WTC11 (cell line): ENCODE data around the gene ERFL. TPM values are rescaled to one million over a fixed set of nuclear protein-coding genes. Genes with fewer than 3 reads are reported as not detected.

Experiments
- ATAC-seq: fragments of 200-7000 bp; cut with Tn5 transposase; 2 replicates; pipeline ENCODE4 v1.10.0; 2021; ENCODE audit warnings: mild to moderate bottlenecking, moderate library complexity
- CTCF ChIA-PET: fragments of 300-600 bp; sonication (Branson Sonifier 250); formaldehyde crosslinking; loops from one replicate; lab custom pipeline; 2021; ENCODE audit warnings: antibody characterized with exemption; lab: Charles Lee
- POLR2A ChIA-PET: fragments of 350-600 bp; sonication (Branson Sonifier 250); formaldehyde crosslinking; loops from one replicate; lab custom pipeline; 2021; ENCODE audit warnings: antibody characterized with exemption; lab: Charles Lee
- DNase-seq: peaks from one replicate; pipeline ENCODE4 v3.0.0; 2021; ENCODE audit warnings: low spot score
- H3K27ac Mint-ChIP-seq: 2 replicates; pipeline ENCODE4 v1.8.0; 2021; ENCODE audit warnings: mixed read lengths
- H3K27me3 Mint-ChIP-seq: 2 replicates; pipeline ENCODE4 v1.8.0; 2021; ENCODE audit warnings: low read depth, mild to moderate bottlenecking, moderate library complexity, mixed read lengths
- H3K36me3 Mint-ChIP-seq: 2 replicates; pipeline ENCODE4 v1.8.0; 2021; ENCODE audit warnings: mixed read lengths
- H3K4me1 Mint-ChIP-seq: 2 replicates; pipeline ENCODE4 v1.8.0; 2022; ENCODE audit warnings: mixed read lengths
- H3K4me3 Mint-ChIP-seq: 2 replicates; pipeline ENCODE4 v1.8.0; 2021; ENCODE audit warnings: mild to moderate bottlenecking, moderate library complexity, mixed read lengths
- H3K9me3 Mint-ChIP-seq: 2 replicates; pipeline ENCODE4 v1.8.0; 2021; ENCODE audit warnings: mixed read lengths
- GRHL2 ChIP-seq: fragments of 250-450 bp; sonication (Bioruptor Pico); IDR thresholded peaks from 2 replicates; pipeline ENCODE4 v1.8.0; 2022; ENCODE audit warnings: mild to moderate bottlenecking, moderate library complexity; ENCODE audit not compliant: insufficient replicate concordance, severe bottlenecking
- JAZF1 ChIP-seq: fragments of 250-450 bp; sonication (Bioruptor Pico); IDR thresholded peaks from 2 replicates; pipeline ENCODE4 v1.9.0; 2021; ENCODE audit warnings: moderate library complexity, mild to moderate bottlenecking, inconsistent platforms
- PRRX2 ChIP-seq: fragments of 250-450 bp; sonication (Bioruptor Pico); IDR thresholded peaks from 2 replicates; pipeline ENCODE4 v1.8.0; 2021; ENCODE audit warnings: mild to moderate bottlenecking
- ZNF219 ChIP-seq: sonication (generic); formaldehyde crosslinking; IDR thresholded peaks from 2 replicates; pipeline ENCODE4 v1.8.0; 2023; ENCODE audit warnings: missing genetic modification reagents, mild to moderate bottlenecking, borderline replicate concordance
- ZNF416 ChIP-seq: fragments of 250-450 bp; sonication (Bioruptor Pico); IDR thresholded peaks from 2 replicates; pipeline ENCODE4 v1.9.0; 2021; ENCODE audit warnings: mild to moderate bottlenecking, inconsistent platforms
- total RNA-seq: library from RNA; stranded (reverse); gene quantifications from 3 replicates; pipeline ENCODE4 v1.2.3, GENCODE V29; 2021
- TF ChIP-seq, protein P1 (sequence below): fragments of 250-450 bp; sonication (Bioruptor Pico); IDR thresholded peaks from 2 replicates; pipeline ENCODE4 v1.9.0; 2021; ENCODE audit warnings: mild to moderate bottlenecking
- TF ChIP-seq, protein P2 (sequence below): sonication (generic); formaldehyde crosslinking; IDR thresholded peaks from 2 replicates; pipeline ENCODE4 v1.8.1; 2022; ENCODE audit warnings: low read depth, missing genetic modification reagents, borderline replicate concordance
- TF ChIP-seq, protein P3 (sequence below): fragments of 250-450 bp; sonication (Bioruptor Pico); IDR thresholded peaks from 2 replicates; pipeline ENCODE4 v1.9.0; 2021; ENCODE audit warnings: mild to moderate bottlenecking, borderline replicate concordance
- TF ChIP-seq, protein P4 (sequence below): sonication (generic); formaldehyde crosslinking; IDR thresholded peaks from 2 replicates; pipeline ENCODE4 v1.8.1; 2023; ENCODE audit warnings: mild to moderate bottlenecking, missing genetic modification reagents
- TF ChIP-seq, protein P5 (sequence below): sonication (generic); formaldehyde crosslinking; IDR thresholded peaks from 2 replicates; pipeline ENCODE4 v1.8.0; 2022; ENCODE audit warnings: missing genetic modification reagents
- TF ChIP-seq, protein P6 (sequence below): sonication (generic); formaldehyde crosslinking; IDR thresholded peaks from 2 replicates; pipeline ENCODE4 v1.8.1; 2022; ENCODE audit warnings: missing genetic modification reagents, borderline replicate concordance
- TF ChIP-seq, protein P7 (sequence below): fragments of 250-450 bp; sonication (Bioruptor Pico); IDR thresholded peaks from 2 replicates; pipeline ENCODE4 v1.8.0; 2021; ENCODE audit warnings: mild to moderate bottlenecking
- TF ChIP-seq, protein P8 (sequence below): sonication (generic); formaldehyde crosslinking; IDR thresholded peaks from 2 replicates; pipeline ENCODE4 v1.8.0; 2023; ENCODE audit warnings: missing genetic modification reagents
- TF ChIP-seq, protein P9 (sequence below): sonication (generic); formaldehyde crosslinking; IDR thresholded peaks from 2 replicates; pipeline ENCODE4 v1.8.1; 2023; ENCODE audit warnings: mild to moderate bottlenecking, missing genetic modification reagents, moderate library complexity
- TF ChIP-seq, protein P10 (sequence below): sonication (generic); formaldehyde crosslinking; IDR thresholded peaks from 2 replicates; pipeline ENCODE4 v1.8.1; 2022; ENCODE audit warnings: mild to moderate bottlenecking, missing genetic modification reagents, moderate library complexity, borderline replicate concordance
- TF ChIP-seq, protein P11 (sequence below): fragments of 250-450 bp; sonication (Bioruptor Pico); IDR thresholded peaks from 2 replicates; pipeline ENCODE4 v2.1.2; 2022; ENCODE audit warnings: mild to moderate bottlenecking, moderate library complexity

ERFL gene
- total RNA-seq, 1 experiment from 2014 or later, result 0.31 TPM

DNA sequence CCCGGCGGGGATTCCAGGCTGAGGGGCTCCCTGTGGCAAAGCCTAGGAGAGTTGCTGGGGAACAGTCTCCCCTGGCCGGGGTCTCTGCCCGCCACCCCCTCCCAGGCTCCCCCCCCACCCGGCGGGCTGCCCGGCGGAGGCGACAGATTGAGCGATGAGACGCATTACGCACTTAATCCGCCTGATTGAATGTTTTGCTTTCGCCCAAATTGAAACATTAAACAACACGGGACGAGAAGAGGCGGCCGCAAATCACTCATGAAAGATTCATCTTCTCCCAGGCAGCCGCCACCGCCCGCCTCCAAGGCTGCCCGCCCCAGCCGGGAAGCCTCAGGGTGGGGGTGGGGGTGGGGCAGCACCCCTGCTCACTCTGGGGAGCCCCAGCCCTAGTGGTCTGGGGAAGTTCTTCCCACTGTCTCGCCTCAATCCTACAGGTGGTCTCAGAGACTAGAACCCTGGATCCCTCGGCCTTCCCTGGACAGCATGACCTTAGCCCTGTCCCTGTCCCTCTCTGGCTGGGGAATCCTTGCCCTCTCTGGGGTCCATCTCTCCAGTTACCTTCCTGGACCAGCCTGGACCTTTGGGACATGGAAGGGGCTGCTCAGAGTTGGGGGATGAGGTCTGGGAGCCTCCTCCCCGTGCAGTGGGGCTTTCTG, 7.6 kb upstream of the ERFL start:
- CTCF ChIA-PET, result interaction anchor here (1.0 to 2.6 kb wide), 6 partner anchors 8 to 143 kb away, joined by 3 to 14 read pairs (median 4); partner anchors contain the start of genes ERFL and RABAC1
- Mint-ChIP-seq H3K9me3 (no peaks in the 10 kb centered on the region), H3K4me1 (peaks cover 24% of the 10 kb centered on the region), H3K27ac (no peak overlapping the region), H3K36me3 (no peaks in the 10 kb centered on the region), H3K27me3 (peaks cover 79% of the 10 kb centered on the region), H3K4me3 (no peak overlapping the region)
- no peak for DNase-seq
- POLR2A ChIA-PET, result no interaction called here
- ATAC-seq, result no peak
- TF ChIP-seq, protein P1, sequence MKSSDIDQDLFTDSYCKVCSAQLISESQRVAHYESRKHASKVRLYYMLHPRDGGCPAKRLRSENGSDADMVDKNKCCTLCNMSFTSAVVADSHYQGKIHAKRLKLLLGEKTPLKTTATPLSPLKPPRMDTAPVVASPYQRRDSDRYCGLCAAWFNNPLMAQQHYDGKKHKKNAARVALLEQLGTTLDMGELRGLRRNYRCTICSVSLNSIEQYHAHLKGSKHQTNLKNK (CRISPR knock-in tag), result no peak
- TF ChIP-seq, protein P2, sequence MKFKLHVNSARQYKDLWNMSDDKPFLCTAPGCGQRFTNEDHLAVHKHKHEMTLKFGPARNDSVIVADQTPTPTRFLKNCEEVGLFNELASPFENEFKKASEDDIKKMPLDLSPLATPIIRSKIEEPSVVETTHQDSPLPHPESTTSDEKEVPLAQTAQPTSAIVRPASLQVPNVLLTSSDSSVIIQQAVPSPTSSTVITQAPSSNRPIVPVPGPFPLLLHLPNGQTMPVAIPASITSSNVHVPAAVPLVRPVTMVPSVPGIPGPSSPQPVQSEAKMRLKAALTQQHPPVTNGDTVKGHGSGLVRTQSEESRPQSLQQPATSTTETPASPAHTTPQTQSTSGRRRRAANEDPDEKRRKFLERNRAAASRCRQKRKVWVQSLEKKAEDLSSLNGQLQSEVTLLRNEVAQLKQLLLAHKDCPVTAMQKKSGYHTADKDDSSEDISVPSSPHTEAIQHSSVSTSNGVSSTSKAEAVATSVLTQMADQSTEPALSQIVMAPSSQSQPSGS (CRISPR knock-in tag), result no peak
- no peak for TF ChIP-seq PRRX2 (CRISPR knock-in tag)
- TF ChIP-seq, protein P3, sequence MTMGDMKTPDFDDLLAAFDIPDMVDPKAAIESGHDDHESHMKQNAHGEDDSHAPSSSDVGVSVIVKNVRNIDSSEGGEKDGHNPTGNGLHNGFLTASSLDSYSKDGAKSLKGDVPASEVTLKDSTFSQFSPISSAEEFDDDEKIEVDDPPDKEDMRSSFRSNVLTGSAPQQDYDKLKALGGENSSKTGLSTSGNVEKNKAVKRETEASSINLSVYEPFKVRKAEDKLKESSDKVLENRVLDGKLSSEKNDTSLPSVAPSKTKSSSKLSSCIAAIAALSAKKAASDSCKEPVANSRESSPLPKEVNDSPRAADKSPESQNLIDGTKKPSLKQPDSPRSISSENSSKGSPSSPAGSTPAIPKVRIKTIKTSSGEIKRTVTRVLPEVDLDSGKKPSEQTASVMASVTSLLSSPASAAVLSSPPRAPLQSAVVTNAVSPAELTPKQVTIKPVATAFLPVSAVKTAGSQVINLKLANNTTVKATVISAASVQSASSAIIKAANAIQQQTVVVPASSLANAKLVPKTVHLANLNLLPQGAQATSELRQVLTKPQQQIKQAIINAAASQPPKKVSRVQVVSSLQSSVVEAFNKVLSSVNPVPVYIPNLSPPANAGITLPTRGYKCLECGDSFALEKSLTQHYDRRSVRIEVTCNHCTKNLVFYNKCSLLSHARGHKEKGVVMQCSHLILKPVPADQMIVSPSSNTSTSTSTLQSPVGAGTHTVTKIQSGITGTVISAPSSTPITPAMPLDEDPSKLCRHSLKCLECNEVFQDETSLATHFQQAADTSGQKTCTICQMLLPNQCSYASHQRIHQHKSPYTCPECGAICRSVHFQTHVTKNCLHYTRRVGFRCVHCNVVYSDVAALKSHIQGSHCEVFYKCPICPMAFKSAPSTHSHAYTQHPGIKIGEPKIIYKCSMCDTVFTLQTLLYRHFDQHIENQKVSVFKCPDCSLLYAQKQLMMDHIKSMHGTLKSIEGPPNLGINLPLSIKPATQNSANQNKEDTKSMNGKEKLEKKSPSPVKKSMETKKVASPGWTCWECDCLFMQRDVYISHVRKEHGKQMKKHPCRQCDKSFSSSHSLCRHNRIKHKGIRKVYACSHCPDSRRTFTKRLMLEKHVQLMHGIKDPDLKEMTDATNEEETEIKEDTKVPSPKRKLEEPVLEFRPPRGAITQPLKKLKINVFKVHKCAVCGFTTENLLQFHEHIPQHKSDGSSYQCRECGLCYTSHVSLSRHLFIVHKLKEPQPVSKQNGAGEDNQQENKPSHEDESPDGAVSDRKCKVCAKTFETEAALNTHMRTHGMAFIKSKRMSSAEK (CRISPR knock-in tag), result no peak
- TF ChIP-seq, protein P4, sequence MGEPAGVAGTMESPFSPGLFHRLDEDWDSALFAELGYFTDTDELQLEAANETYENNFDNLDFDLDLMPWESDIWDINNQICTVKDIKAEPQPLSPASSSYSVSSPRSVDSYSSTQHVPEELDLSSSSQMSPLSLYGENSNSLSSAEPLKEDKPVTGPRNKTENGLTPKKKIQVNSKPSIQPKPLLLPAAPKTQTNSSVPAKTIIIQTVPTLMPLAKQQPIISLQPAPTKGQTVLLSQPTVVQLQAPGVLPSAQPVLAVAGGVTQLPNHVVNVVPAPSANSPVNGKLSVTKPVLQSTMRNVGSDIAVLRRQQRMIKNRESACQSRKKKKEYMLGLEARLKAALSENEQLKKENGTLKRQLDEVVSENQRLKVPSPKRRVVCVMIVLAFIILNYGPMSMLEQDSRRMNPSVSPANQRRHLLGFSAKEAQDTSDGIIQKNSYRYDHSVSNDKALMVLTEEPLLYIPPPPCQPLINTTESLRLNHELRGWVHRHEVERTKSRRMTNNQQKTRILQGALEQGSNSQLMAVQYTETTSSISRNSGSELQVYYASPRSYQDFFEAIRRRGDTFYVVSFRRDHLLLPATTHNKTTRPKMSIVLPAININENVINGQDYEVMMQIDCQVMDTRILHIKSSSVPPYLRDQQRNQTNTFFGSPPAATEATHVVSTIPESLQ, result no peak
- TF ChIP-seq, protein P5, sequence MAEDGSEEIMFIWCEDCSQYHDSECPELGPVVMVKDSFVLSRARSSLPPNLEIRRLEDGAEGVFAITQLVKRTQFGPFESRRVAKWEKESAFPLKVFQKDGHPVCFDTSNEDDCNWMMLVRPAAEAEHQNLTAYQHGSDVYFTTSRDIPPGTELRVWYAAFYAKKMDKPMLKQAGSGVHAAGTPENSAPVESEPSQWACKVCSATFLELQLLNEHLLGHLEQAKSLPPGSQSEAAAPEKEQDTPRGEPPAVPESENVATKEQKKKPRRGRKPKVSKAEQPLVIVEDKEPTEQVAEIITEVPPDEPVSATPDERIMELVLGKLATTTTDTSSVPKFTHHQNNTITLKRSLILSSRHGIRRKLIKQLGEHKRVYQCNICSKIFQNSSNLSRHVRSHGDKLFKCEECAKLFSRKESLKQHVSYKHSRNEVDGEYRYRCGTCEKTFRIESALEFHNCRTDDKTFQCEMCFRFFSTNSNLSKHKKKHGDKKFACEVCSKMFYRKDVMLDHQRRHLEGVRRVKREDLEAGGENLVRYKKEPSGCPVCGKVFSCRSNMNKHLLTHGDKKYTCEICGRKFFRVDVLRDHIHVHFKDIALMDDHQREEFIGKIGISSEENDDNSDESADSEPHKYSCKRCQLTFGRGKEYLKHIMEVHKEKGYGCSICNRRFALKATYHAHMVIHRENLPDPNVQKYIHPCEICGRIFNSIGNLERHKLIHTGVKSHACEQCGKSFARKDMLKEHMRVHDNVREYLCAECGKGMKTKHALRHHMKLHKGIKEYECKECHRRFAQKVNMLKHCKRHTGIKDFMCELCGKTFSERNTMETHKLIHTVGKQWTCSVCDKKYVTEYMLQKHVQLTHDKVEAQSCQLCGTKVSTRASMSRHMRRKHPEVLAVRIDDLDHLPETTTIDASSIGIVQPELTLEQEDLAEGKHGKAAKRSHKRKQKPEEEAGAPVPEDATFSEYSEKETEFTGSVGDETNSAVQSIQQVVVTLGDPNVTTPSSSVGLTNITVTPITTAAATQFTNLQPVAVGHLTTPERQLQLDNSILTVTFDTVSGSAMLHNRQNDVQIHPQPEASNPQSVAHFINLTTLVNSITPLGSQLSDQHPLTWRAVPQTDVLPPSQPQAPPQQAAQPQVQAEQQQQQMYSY, result no peak
- TF ChIP-seq, protein P6, sequence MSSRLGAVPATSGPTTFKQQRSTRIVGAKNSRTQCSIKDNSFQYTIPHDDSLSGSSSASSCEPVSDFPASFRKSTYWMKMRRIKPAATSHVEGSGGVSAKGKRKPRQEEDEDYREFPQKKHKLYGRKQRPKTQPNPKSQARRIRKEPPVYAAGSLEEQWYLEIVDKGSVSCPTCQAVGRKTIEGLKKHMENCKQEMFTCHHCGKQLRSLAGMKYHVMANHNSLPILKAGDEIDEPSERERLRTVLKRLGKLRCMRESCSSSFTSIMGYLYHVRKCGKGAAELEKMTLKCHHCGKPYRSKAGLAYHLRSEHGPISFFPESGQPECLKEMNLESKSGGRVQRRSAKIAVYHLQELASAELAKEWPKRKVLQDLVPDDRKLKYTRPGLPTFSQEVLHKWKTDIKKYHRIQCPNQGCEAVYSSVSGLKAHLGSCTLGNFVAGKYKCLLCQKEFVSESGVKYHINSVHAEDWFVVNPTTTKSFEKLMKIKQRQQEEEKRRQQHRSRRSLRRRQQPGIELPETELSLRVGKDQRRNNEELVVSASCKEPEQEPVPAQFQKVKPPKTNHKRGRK (CRISPR knock-in tag), result no peak
- TF ChIP-seq ZNF219 (CRISPR knock-in tag), result no peak
- TF ChIP-seq GRHL2 (CRISPR knock-in tag), result no peak
- TF ChIP-seq, protein P7, sequence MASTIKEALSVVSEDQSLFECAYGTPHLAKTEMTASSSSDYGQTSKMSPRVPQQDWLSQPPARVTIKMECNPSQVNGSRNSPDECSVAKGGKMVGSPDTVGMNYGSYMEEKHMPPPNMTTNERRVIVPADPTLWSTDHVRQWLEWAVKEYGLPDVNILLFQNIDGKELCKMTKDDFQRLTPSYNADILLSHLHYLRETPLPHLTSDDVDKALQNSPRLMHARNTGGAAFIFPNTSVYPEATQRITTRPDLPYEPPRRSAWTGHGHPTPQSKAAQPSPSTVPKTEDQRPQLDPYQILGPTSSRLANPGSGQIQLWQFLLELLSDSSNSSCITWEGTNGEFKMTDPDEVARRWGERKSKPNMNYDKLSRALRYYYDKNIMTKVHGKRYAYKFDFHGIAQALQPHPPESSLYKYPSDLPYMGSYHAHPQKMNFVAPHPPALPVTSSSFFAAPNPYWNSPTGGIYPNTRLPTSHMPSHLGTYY (CRISPR knock-in tag), result no peak
- TF ChIP-seq, protein P8, sequence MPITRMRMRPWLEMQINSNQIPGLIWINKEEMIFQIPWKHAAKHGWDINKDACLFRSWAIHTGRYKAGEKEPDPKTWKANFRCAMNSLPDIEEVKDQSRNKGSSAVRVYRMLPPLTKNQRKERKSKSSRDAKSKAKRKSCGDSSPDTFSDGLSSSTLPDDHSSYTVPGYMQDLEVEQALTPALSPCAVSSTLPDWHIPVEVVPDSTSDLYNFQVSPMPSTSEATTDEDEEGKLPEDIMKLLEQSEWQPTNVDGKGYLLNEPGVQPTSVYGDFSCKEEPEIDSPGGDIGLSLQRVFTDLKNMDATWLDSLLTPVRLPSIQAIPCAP (CRISPR knock-in tag), result no peak
- TF ChIP-seq, protein P9, sequence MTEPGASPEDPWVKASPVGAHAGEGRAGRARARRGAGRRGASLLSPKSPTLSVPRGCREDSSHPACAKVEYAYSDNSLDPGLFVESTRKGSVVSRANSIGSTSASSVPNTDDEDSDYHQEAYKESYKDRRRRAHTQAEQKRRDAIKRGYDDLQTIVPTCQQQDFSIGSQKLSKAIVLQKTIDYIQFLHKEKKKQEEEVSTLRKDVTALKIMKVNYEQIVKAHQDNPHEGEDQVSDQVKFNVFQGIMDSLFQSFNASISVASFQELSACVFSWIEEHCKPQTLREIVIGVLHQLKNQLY (CRISPR knock-in tag), result no peak
- TF ChIP-seq JAZF1 (CRISPR knock-in tag), result no peak
- TF ChIP-seq, protein P10, sequence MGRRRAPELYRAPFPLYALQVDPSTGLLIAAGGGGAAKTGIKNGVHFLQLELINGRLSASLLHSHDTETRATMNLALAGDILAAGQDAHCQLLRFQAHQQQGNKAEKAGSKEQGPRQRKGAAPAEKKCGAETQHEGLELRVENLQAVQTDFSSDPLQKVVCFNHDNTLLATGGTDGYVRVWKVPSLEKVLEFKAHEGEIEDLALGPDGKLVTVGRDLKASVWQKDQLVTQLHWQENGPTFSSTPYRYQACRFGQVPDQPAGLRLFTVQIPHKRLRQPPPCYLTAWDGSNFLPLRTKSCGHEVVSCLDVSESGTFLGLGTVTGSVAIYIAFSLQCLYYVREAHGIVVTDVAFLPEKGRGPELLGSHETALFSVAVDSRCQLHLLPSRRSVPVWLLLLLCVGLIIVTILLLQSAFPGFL (CRISPR knock-in tag), result no peak
- no peak for TF ChIP-seq ZNF416 (CRISPR knock-in tag)
- TF ChIP-seq, protein P11, sequence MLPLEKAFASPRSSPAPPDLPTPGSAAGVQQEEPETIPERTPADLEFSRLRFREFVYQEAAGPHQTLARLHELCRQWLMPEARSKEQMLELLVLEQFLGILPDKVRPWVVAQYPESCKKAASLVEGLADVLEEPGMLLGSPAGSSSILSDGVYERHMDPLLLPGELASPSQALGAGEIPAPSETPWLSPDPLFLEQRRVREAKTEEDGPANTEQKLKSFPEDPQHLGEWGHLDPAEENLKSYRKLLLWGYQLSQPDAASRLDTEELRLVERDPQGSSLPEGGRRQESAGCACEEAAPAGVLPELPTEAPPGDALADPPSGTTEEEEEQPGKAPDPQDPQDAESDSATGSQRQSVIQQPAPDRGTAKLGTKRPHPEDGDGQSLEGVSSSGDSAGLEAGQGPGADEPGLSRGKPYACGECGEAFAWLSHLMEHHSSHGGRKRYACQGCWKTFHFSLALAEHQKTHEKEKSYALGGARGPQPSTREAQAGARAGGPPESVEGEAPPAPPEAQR (CRISPR knock-in tag), result no peak
